Measurements from ENCODE around the gene LEPROT.

- no peak for TF ChIP-seq YY1 (IDR thresholded peaks at IDR 0.05; ENCODE audit: insufficient read depth, insufficient read length)
- no peak for TF ChIP-seq ZNF274 (IDR thresholded peaks at IDR 0.05; ENCODE audit: low read depth, low read length)
- TF ChIP-seq SUZ12 (IDR thresholded peaks at IDR 0.05; ENCODE audit: extremely low read depth, insufficient read depth, insufficient read length) = no peak
Observed at GRCh38 chr1:65469889-65470340, 49.4 kb downstream of the LEPROT start.
